HG03432 (cell line): Measurements from ENCODE around the gene CRHR2.
A peak's percentile ranks its signal among the peaks of the same experiment; 100 is the strongest.

ENCODE experiments used
- ATAC-seq: cut with Tn5 transposase; IDR thresholded peaks from one replicate; pipeline ENCODE4 v1.9.1; 2021; ENCODE audit warnings: mild to moderate bottlenecking, moderate library complexity; ENCODE audit not compliant: unreplicated experiment

The CRHR2 gene

GRCh38 chr7:30633223-30633622 is 49.0 kb downstream of the CRHR2 start:
- ATAC-seq = no peak

DNA sequence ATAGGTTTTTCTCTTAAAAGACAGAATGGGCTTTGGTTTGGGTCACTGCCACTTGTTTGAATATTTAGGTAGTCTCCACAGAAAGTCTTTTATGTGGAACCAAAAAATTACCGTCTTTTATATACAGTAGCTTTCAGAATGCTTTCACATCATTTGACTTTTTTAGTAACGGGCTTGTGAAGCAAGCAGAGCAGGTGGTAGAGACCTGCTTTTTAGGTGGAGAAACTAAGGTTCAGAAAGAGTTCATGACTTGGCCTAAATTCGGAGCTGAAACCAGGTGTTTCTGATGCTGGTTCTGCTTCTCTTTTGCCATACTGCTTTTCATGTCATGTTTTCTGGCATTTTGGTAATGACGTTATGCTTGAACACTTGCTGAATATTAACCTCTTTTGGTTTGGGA is 51.3 kb downstream of the CRHR2 start:
- ATAC-seq = peak; percentile 66

GRCh38 chr7:30627026-30627425 is 55.2 kb downstream of the CRHR2 start:
- ATAC-seq = no peak

- no peak for ATAC-seq
Measured at GRCh38 chr7:30625283-30625682, 57.0 kb downstream of the CRHR2 start.

GRCh38 chr7:30618961-30619360 is 63.3 kb downstream of the CRHR2 start:
- ATAC-seq = no peak

- ATAC-seq = no peak
Measured at GRCh38 chr7:30618080-30618676, 64.1 kb downstream of the CRHR2 start.

- ATAC-seq = no peak
Measured at GRCh38 chr7:30617359-30617758, 64.9 kb downstream of the CRHR2 start.

- ATAC-seq = no peak
Measured at GRCh38 chr7:30616318-30616717, 65.9 kb downstream of the CRHR2 start.

DNA sequence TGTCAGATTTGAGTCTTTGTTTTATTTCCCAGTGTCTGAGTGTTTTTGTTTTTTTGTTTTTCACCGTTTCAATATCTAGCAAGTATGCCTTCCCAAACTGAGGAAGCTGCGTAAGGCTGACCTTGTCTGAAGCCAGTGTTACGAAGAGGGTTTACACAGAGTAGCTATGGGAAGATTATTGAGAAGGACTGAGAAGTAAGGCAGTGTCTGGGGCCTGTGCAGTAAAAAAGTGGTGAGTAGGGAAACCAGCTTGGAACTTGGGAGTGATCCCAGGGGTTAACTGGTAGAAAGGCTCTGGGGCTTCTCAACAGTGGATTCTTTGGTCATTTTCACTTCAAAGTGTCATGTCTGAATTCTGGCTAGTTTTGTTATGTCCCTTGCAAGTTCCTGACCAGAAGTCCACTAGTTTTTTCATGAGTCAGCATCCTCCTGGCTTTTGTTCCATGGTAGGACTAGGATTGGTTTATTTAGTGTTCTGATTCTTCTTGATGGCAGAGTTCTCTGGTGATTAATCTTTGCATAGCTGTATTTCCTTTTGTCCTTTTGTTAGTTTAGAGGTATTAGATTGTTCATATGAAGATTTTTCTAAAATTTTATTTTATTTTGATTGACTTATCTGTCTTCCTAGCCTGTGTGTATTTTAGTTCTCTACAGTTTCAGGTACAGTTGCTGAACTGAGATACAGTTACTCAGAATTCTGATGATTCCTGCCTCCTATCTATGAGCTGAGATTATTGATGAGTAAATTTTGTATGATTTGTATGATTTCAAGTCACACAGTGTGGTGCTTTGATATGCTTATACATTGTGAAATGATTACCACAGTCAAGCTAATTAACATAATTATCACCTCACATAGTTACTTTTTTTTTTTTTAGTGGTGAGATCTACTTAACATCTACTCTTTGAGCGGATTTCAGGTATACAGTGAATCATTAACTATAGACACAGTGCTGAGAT is 68.6 kb downstream of the CRHR2 start:
- ATAC-seq = no peak

DNA sequence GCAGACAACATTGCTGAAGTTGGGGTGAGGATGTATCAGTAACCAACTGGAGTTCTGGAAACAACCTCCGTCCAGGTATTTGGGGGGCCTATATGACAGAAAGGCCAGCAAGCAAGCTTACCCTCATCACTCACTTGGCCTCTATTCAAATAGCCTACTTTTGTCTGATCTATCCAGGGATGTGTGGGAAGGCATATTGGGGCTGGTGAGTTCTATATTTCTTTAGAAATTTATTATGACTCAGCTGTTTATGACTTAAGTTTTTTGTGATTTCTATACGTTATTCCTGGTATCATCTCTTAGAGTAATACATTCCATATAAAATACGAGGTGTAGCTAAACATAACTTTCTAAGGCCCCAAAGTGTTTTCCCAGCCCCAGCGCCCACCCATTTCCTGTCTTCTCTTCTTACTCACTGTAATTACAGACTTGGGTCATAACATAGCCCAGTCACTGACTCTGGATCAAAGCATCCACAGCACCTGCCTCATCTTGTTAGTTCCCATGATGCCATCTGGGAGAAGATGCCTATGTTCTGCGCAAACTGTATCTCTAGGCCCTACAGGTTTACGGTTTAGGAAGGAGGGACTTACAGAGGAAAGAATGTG is 69.5 kb downstream of the CRHR2 start:
- no peak for ATAC-seq

- ATAC-seq = no peak
Measured at GRCh38 chr7:30605832-30606231, 76.4 kb downstream of the CRHR2 start.

DNA sequence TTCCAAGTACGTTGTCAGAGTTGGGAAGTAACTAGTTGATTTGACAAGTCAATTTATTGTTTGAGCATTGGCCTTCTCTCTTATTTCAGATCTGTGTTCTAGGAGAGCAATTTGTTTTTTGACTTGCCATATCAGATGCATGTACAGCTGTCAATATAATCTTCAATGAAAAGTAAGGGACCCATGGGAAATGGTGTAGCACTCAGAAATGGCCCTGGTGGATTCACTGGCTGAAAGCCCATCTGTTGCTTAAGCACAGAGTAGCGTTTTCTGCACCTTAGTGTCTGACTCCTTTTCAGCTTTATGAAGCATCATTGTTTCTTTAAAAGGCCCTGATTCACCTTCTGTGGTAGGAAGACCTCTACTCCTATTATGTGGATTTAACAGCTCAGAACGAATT is 77.4 kb downstream of the CRHR2 start:
- no peak for ATAC-seq
